Type B pancreatic cell (in vitro differentiated cells): ENCODE results near the gene GHR. TPM values are rescaled to one million over a fixed set of nuclear protein-coding genes. Genes with fewer than 3 reads are reported as not detected.
"Not testable (repeated sequence)": the region's sequence is repeated elsewhere in the genome, so short reads cannot be mapped to it uniquely, and the experiment has no call there.

Experiments
- DNase-seq: peaks from one replicate; pipeline ENCODE4 v3.0.0; 2021; ENCODE audit warnings: mixed read lengths; ENCODE audit not compliant: unreplicated experiment; ENCODE audit errors: extremely low spot score
- H3K27ac Mint-ChIP-seq: 2 replicates; pipeline ENCODE4 v1.8.0; 2021; ENCODE audit warnings: mild to moderate bottlenecking, mixed read lengths
- H3K27me3 Mint-ChIP-seq: 2 replicates; pipeline ENCODE4 v1.8.0; 2021; ENCODE audit warnings: mixed read lengths
- H3K36me3 Mint-ChIP-seq: 2 replicates; pipeline ENCODE4 v1.8.0; 2021; ENCODE audit warnings: mixed read lengths
- H3K4me1 Mint-ChIP-seq: one replicate; pipeline ENCODE4 v1.8.0; 2021; ENCODE audit warnings: mixed read lengths; ENCODE audit not compliant: unreplicated experiment
- H3K4me3 Mint-ChIP-seq: 2 replicates; pipeline ENCODE4 v1.8.0; 2021; ENCODE audit warnings: mild to moderate bottlenecking, mixed read lengths
- H3K9me3 Mint-ChIP-seq: 2 replicates; pipeline ENCODE4 v1.8.0; 2021; ENCODE audit warnings: mixed read lengths
- CTCF ChIP-seq: fragments of 200-600 bp; sonication (generic); conservative IDR thresholded peaks from 2 replicates; pipeline ENCODE4 v1.5.0; 2021; ENCODE audit warnings: antibody characterized with exemption, mild to moderate bottlenecking
- total RNA-seq: library from RNA; stranded (reverse); gene quantifications from 2 replicates; pipeline ENCODE4 v1.2.1, GENCODE V29; 2021; ENCODE audit warnings: low replicate concordance

The GHR gene
- total RNA-seq, 1 donor from 2014 or later = 2.6 TPM

- H3K36me3 Mint-ChIP-seq = no peaks in the 10 kb centered on the region
- H3K4me1 Mint-ChIP-seq = peaks cover 3% of the 10 kb centered on the region
- no peaks in the 10 kb centered on the region for H3K27me3 Mint-ChIP-seq
- H3K27ac Mint-ChIP-seq = no peak overlapping the region
- TF ChIP-seq CTCF = no peak
- no peak for DNase-seq
- H3K4me3 Mint-ChIP-seq = no peak overlapping the region
- no peaks in the 10 kb centered on the region for H3K9me3 Mint-ChIP-seq
These were observed 148.0 kb downstream of the GHR start for GRCh38 chr5:42570966-42571960.

- H3K9me3 Mint-ChIP-seq = no peaks in the 10 kb centered on the region
- TF ChIP-seq CTCF = no peak
- H3K27ac Mint-ChIP-seq = no peak overlapping the region
- H3K4me1 Mint-ChIP-seq = peaks cover 3% of the 10 kb centered on the region
- no peaks in the 10 kb centered on the region for H3K36me3 Mint-ChIP-seq
- no peaks in the 10 kb centered on the region for H3K27me3 Mint-ChIP-seq
- DNase-seq = no peak
- no peak overlapping the region for H3K4me3 Mint-ChIP-seq
These were observed 149.1 kb downstream of the GHR start for GRCh38 chr5:42572313-42572712.

GRCh38 chr5:42573386-42573785, 150.1 kb downstream of the GHR start:
- Mint-ChIP-seq H3K9me3 (no peaks in the 10 kb centered on the region), H3K4me3 (no peak overlapping the region), H3K36me3 (no peaks in the 10 kb centered on the region), H3K27me3 (no peaks in the 10 kb centered on the region), H3K27ac (no peak overlapping the region), H3K4me1 (peaks cover 3% of the 10 kb centered on the region)
- TF ChIP-seq CTCF = no peak
- DNase-seq = no peak

GRCh38 chr5:42575914-42576313, 152.7 kb downstream of the GHR start:
- H3K36me3 Mint-ChIP-seq, H3K27me3 Mint-ChIP-seq, DNase-seq, H3K9me3 Mint-ChIP-seq, H3K27ac Mint-ChIP-seq, H3K4me1 Mint-ChIP-seq, H3K4me3 Mint-ChIP-seq: not testable (repeated sequence)

- not testable (repeated sequence) for H3K27ac Mint-ChIP-seq, H3K9me3 Mint-ChIP-seq, H3K4me1 Mint-ChIP-seq, H3K27me3 Mint-ChIP-seq, H3K36me3 Mint-ChIP-seq, DNase-seq, H3K4me3 Mint-ChIP-seq
These were observed 155.7 kb downstream of the GHR start for GRCh38 chr5:42578901-42579300.

GRCh38 chr5:42579320-42579719, 156.1 kb downstream of the GHR start:
- H3K9me3 Mint-ChIP-seq = peaks cover 5% of the 10 kb centered on the region
- H3K27me3 Mint-ChIP-seq = peaks cover 2% of the 10 kb centered on the region
- H3K36me3 Mint-ChIP-seq = peaks cover 4% of the 10 kb centered on the region
- TF ChIP-seq CTCF = no peak
- H3K27ac Mint-ChIP-seq = no peak overlapping the region
- peaks cover 4% of the 10 kb centered on the region for H3K4me1 Mint-ChIP-seq
- H3K4me3 Mint-ChIP-seq = no peak overlapping the region
- DNase-seq = no peak
